ENCODE data around the gene LRP8. TPM values are rescaled to one million over a fixed set of nuclear protein-coding genes. Genes with fewer than 3 reads are reported as not detected.

Gene LRP8
- polyA plus RNA-seq, 6 donors from 2014 or later: 0.21 to 1.5 (median 0.57) TPM; not detected in 1

DNA sequence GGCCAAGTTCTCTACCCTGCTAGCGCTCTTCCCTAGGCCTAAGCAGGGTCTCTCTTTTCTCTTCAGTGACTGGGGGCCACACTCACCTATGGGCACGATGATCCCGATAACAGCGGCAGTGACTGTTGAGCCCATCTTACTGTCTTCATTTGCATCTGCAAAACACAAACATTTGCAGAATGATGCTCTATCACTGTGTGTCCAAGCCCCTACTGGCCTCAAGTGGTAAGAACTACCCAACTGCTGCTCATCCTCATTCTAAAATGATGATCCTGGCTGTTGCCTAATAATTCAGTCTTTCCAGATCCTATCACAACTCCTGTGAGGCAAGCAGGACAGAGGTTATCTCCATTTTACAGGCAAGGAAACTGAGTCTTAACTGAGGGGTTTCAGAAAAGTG lies 72.8 kb downstream of the LRP8 start:
- no peaks in the 10 kb centered on the region for H3K9me3 Mint-ChIP-seq
- H3K4me3 Mint-ChIP-seq: no peak overlapping the region
- H3K27ac Mint-ChIP-seq: peak overlapping the region in 1 of 6 donors; percentile 69
- no peaks in the 10 kb centered on the region for H3K4me1 Mint-ChIP-seq
- no peaks in the 10 kb centered on the region for H3K36me3 Mint-ChIP-seq
- no peak for DNase-seq
- no peak for ATAC-seq (ENCODE audit: low read depth in 2 of 2)
- H3K27me3 Mint-ChIP-seq: no peaks in the 10 kb centered on the region

DNA sequence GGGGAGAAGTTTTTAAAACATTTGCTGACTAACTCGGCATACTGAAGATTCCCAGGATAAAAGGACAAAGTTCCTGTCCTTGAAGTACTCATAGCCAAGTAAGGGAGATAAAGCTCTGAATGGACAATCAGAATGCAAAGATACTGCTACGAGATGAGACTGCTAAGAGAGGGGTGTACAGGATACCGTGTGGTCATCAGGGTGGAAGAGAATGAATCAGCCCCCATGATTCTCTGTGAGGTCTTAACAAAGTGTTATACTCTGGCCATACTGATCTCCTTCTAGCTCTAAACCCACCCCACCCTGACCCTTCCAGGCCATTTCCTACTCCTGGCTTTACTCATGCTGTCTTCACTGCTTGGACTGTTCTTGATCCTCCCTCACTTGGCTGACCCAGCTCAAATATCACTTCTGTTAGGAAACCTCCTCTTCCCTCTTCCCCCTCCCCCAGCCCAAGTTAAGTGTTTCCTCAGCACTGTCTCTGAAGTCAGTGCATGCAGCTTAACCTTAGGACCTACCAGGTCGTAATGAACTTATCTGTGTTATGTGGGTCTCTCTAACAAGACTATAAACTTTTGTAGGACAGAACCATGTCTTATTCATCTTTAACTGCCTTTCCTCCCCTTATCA lies 73.7 kb downstream of the LRP8 start:
- no peaks in the 10 kb centered on the region for H3K4me1 Mint-ChIP-seq
- no peak overlapping the region for H3K4me3 Mint-ChIP-seq
- ATAC-seq (ENCODE audit: low read depth in 2 of 2): no peak
- H3K27ac Mint-ChIP-seq: no peak overlapping the region
- H3K36me3 Mint-ChIP-seq: no peaks in the 10 kb centered on the region
- no peak for DNase-seq
- no peaks in the 10 kb centered on the region for H3K9me3 Mint-ChIP-seq
- no peaks in the 10 kb centered on the region for H3K27me3 Mint-ChIP-seq

DNA sequence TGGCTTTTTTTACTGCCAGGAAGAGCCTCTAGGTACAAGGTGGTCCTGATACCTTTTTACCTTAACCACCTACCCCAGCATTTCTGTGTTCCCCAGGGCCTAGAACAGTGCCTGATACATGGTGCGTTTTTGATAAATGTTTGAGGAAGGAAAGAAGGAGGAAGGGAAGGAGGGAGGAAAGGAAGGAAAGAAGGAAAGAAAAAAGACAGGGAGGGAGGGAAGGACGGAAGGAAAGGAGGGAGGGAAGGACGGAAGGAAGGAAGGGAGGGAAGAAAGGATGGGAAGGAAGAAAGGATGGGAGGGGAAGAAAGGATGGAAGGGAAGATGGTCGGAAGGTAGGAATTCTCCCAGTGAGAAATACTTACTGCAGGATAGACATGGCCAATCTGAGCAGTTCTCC lies 77.5 kb downstream of the LRP8 start:
- H3K27ac Mint-ChIP-seq: no peak overlapping the region
- ATAC-seq (ENCODE audit: low read depth in 2 of 2): no peak
- H3K9me3 Mint-ChIP-seq: no peaks in the 10 kb centered on the region
- peaks cover 12 to 21% (median 13%) of the 10 kb centered on the region in 3 donors for H3K4me1 Mint-ChIP-seq
- no peaks in the 10 kb centered on the region for H3K27me3 Mint-ChIP-seq
- no peaks in the 10 kb centered on the region for H3K36me3 Mint-ChIP-seq
- no peak for DNase-seq
- no peak overlapping the region for H3K4me3 Mint-ChIP-seq

DNA sequence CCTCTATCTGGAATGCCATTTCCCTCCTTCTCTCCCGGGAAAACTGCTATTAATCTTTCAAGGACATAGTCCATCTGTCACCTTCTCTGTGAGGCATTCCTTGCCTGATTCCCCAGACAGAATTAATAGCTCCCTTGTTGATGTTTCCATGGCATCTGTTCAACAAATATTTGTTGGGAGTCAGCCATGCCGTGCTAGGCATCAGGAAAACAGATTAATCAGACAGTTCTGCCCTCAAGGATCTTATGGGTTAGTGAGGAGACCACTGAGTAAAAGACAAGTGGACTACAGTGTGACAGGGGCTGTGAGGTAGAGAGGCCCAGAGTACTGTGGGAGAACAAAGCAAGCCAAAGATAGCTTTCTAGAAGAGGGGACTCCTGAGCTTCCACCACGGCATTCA lies 78.2 kb downstream of the LRP8 start:
- peak overlapping the region in 1 of 6 donors; percentile 62 for H3K27ac Mint-ChIP-seq

DNA sequence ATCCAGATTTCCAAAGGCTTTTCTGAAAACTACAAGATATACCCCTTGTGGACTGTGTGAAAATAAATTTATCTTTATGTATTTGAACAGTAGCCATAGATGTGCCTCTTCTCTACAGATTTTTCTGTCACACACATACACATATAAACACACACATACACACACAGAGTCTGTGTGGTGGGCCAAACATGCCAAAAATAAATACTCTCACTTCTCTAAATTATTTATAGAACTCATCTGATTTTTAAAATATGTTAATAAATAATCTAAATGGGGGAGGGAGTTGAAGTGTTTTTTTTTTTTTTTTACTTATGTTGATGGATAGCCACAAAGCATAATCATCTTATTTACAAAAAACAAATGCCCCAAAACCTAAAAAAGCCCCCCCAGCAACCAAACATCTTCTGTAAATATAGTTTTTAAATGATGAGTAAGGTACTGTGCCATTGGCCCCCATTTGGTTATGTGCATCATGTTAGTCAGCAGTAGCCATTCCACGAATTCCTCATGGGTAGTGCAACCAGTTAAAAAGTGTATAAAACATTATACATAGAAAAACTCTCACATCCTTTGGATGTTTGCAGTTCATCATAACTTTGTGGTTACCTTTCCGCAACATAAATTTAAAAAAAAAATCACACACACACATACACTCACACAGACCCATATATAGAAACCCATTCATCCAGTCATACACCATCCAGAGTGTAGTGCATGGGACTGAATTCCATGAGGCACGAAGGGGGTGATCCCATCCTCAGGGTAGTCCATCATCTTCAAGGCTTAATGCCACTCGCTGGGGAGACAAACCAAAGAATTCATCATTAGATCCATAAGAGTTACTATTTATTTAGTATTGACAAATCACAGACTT lies 81.4 kb downstream of the LRP8 start:
- Mint-ChIP-seq H3K27me3 (no peaks in the 10 kb centered on the region), H3K36me3 (no peaks in the 10 kb centered on the region), H3K4me3 (peak overlapping the region in 6 of 8 donors; percentile 16 to 67 (median 44)), H3K9me3 (no peaks in the 10 kb centered on the region), H3K27ac (peak overlapping the region in 3 of 6 donors; percentile 5 to 81 (median 38)), H3K4me1 (peaks cover 23 to 27% (median 24%) of the 10 kb centered on the region in 3 donors)
- ATAC-seq (ENCODE audit: low read depth in 2 of 2) (peak; percentile 37 to 65), DNase-seq (no peak)

More for the DNA sequence above, 78.2 kb downstream of the LRP8 start:
- no peak for DNase-seq
- Mint-ChIP-seq H3K4me3 (no peak overlapping the region), H3K27me3 (no peaks in the 10 kb centered on the region), H3K36me3 (no peaks in the 10 kb centered on the region), H3K9me3 (no peaks in the 10 kb centered on the region), H3K4me1 (peaks cover 19 to 27% (median 19%) of the 10 kb centered on the region in 3 donors)
- ATAC-seq (ENCODE audit: low read depth in 2 of 2): no peak

DNA sequence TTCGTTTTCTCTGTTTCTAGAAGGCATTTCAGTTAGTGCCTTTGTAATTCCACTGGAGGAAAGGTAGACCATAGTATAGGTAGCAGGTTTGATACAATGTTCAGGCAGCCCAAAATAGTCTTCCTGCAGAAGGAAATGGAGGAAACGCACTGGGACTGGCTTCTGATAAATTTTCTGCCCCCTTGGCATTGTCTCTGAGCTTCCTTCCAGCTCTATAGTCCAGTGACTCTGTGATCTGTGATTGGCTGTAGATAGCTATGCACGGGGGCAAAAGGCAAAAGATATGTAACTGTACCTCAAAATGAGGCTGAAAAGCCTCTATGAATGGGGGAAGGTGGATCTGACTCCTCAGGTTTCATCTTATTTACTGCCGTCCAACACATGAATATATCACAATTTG lies 83.7 kb downstream of the LRP8 start:
- Mint-ChIP-seq H3K27ac (no peak overlapping the region), H3K27me3 (no peaks in the 10 kb centered on the region), H3K9me3 (no peaks in the 10 kb centered on the region), H3K4me3 (peak overlapping the region in 1 of 8 donors; percentile 26), H3K4me1 (peaks cover 23 to 29% (median 25%) of the 10 kb centered on the region in 3 donors), H3K36me3 (no peaks in the 10 kb centered on the region)
- DNase-seq (no peak), ATAC-seq (ENCODE audit: low read depth in 2 of 2) (no peak)

DNA sequence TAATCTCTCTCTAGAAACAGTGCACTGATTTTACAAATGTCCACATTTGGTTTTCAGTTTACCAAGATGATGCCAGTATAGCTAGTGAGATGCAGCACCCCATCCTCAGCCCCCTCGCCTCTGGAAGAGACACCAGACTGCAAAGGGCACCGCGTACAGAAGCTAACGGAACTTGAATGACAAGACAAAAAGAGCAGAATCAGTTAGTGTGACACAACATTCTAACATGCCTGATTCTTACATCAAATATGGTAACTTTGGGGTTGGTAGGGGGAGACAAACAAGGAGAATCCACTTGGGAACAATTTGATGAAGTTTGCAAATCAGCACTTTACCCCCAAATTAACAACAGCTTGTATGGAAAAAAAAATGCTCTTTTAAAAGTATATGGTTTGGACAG lies 85.5 kb downstream of the LRP8 start:
- no peak overlapping the region for H3K27ac Mint-ChIP-seq
- no peaks in the 10 kb centered on the region for H3K9me3 Mint-ChIP-seq
- peaks cover 0 to 12% of the 10 kb centered on the region in 2 donors for H3K36me3 Mint-ChIP-seq
- DNase-seq (no peak), ATAC-seq (ENCODE audit: low read depth in 2 of 2) (no peak)
- H3K27me3 Mint-ChIP-seq: no peaks in the 10 kb centered on the region
- H3K4me3 Mint-ChIP-seq: peak overlapping the region in 1 of 8 donors; percentile 10
- peaks cover 34 to 43% (median 41%) of the 10 kb centered on the region in 3 donors for H3K4me1 Mint-ChIP-seq

DNA sequence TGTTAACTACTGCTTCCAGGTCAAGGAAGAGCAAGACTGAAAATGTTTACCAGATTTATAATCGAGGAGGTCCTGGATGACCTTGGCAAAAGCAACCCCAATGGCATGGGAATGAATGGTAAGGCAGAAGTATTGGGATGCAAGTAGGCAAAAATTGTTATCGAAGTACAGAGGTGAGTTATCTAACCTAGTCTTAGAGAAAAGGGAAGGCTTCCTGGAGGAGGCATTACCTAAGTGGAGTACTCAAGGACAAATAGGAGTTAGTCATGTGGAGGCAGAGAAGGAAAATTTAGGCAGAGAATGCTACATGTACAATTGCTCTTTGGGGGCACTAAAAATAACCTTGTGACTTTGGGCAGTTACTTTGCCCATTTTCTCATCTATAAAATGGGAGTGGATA lies 86.0 kb downstream of the LRP8 start:
- H3K36me3 Mint-ChIP-seq: peaks cover 0 to 14% of the 10 kb centered on the region in 2 donors
- DNase-seq: no peak
- no peaks in the 10 kb centered on the region for H3K27me3 Mint-ChIP-seq
- peaks cover 33 to 44% (median 40%) of the 10 kb centered on the region in 3 donors for H3K4me1 Mint-ChIP-seq
- no peak for ATAC-seq (ENCODE audit: low read depth in 2 of 2)
- H3K4me3 Mint-ChIP-seq: no peak overlapping the region
- H3K9me3 Mint-ChIP-seq: no peaks in the 10 kb centered on the region
- H3K27ac Mint-ChIP-seq: no peak overlapping the region

DNA sequence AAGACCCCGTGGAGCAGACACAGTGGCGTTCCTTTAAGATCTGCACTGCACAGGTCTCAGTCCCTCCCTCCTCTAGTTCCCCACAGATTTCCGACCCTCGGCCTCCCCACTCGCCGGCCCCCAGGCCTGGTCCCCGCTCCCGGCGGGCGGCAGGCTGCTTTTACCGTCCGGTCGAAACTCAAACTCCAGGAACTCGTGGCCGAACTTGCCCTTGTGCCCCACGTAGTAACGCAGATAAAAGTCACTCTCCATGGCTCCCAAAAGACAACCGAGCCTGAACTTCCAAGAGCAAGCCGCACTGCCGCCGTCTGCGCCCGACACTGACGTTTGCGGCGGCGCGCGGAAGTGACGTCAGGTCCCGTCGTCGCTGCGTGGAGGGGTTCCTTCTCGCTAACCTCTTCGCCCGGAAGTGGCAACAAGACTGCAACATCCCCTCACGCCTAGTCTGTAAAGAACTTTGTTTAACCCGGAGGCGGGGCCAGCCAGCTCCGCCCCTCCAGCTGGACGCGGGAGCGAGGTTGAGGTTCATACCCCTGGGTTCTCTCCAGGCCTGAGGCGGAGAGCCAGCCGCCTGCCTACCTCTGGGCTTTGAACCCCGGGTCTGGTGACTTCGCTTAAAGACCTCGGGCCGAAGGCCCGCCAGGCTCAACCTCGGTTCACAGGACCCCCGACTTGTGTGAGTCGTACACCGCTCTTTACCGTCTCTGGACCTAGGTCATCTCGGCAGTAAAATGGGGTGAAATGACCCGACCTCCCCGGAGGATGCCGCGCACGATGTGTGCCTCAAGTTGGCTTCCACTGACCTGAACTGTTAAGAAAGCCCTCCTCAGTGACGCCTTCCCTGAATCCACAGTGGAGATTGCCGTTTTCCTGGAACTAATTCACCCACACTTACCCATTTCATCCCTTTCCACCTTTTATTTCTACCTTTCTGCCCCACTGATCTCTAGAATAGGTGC lies 89.4 kb downstream of the LRP8 start, which contains the start of gene MAGOH:
Gene MAGOH (minus strand): TSS at position 322 of the 959 bp plus-strand sequence. CDS start 70 bp downstream, at position 252.
- ATAC-seq (ENCODE audit: low read depth in 2 of 2): peak; percentile 98 to 99

DNA sequence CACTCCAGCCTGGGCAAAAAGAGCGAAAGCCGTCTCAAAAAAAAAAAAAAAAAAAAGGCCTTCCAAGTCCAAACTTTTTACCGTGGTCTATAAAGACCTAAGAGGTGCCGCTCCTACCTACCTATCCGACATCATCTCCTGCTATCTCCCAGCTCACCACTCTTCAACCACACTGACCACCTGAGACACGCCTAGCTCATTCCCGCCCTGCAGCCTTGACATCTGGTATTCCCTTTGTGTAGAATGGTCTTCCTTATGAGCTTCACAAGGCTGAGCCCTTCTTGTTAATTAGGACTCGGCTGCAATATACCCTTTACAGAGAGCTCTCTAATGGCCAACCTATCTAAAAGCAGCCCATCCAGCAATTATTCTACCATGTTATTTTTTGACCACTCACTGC lies 90.2 kb downstream of the LRP8 start:
- no peaks in the 10 kb centered on the region for H3K27me3 Mint-ChIP-seq
- DNase-seq (no peak), ATAC-seq (ENCODE audit: low read depth in 2 of 2) (no peak)
- H3K9me3 Mint-ChIP-seq: no peaks in the 10 kb centered on the region
- H3K36me3 Mint-ChIP-seq: peaks cover 7 to 29% of the 10 kb centered on the region in 2 donors
- peaks cover 22 to 33% (median 29%) of the 10 kb centered on the region in 3 donors for H3K4me1 Mint-ChIP-seq
- H3K27ac Mint-ChIP-seq: peak overlapping the region in 5 of 6 donors; percentile 81 to 98 (median 98)
- peak overlapping the region; percentile 95 to 100 (median 99) for H3K4me3 Mint-ChIP-seq

More for the DNA sequence above, 89.4 kb downstream of the LRP8 start, which contains the start of gene MAGOH:
- peaks cover 5 to 25% of the 10 kb centered on the region in 2 donors for H3K36me3 Mint-ChIP-seq
- DNase-seq: peak; percentile 92
- H3K27me3 Mint-ChIP-seq: no peaks in the 10 kb centered on the region
- H3K4me3 Mint-ChIP-seq: peak within 1 kb of the TSS; percentile 95 to 100 (median 99)
- H3K4me1 Mint-ChIP-seq: peaks cover 22 to 33% (median 29%) of the 10 kb centered on the region in 3 donors
- H3K9me3 Mint-ChIP-seq: no peaks in the 10 kb centered on the region
- peak within 1 kb of the TSS; percentile 95 to 99 (median 98) for H3K27ac Mint-ChIP-seq

DNA sequence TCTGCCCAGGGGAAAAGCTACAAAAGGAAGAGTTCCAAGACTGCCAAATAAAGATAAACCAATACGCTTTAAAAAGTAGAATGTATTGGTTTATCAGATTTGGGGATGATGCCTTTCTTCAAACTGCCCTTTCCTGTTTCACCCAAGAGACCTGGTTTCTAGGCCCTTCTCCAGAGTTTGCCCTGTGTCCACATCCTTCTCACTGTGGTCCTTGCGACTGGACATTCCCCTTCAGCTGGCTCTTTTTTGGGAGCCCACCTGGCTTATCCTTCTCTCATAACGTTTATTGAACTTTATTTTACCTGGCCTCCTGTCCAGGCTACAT lies 106.9 kb downstream of the LRP8 start:
- peak overlapping the region; percentile 88 to 97 (median 96) for H3K4me3 Mint-ChIP-seq
- DNase-seq (no peak), ATAC-seq (ENCODE audit: low read depth in 2 of 2) (no peak)
- H3K4me1 Mint-ChIP-seq: peaks cover 19 to 27% (median 22%) of the 10 kb centered on the region in 3 donors
- H3K27me3 Mint-ChIP-seq: no peaks in the 10 kb centered on the region
- H3K9me3 Mint-ChIP-seq: no peaks in the 10 kb centered on the region
- peak overlapping the region; percentile 83 to 98 (median 98) for H3K27ac Mint-ChIP-seq
- no peaks in the 10 kb centered on the region for H3K36me3 Mint-ChIP-seq

DNA sequence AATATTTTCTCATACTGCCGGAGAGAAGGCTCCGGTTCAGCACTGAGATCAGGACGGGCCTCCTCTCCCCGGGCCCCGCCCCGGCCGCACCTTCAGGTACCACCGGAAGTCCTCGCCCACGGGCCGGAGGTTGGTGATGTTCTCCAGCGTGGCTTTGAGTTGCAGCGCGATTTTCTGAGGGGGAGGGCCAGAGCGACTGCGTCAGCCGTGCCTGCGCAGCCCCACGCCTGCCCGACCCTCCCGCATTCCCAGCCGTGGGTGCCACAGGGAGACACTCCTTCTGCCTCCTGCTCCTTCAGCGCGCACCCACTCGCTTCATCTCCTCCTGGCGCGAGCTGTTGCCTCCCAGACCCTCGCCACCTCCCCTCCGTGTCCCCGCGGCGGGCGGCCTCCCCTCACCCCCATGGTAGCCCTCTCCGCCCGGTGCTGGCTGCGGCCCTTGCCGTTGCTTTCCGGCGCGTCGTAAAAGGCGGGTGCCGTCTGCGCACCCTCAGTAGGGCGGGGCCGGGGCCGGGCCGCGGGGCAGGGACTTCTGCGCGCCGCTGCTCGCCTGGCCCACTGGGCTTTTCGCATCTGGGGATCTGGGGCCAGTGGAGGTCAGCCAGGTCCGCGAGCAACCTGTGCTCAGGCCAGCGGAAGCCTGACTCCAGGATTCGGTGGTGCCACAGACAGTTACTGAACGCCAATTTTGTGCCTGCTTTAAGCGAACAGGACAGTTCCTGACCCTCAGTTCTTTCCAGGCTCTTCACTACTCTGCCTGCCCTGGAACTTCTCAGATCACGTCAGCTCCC lies 107.5 kb downstream of the LRP8 start, which contains the start of gene CZIB:
Gene CZIB (minus strand): TSS at position 464 of the 791 bp plus-strand sequence. CDS start 59 bp downstream, at position 405.
- H3K27ac Mint-ChIP-seq: peak within 1 kb of the TSS; percentile 96 to 98 (median 98)
- DNase-seq (peak; percentile 95), ATAC-seq (ENCODE audit: low read depth in 2 of 2) (peak; percentile 91)
- H3K27me3 Mint-ChIP-seq: no peaks in the 10 kb centered on the region
- peaks cover 19 to 27% (median 22%) of the 10 kb centered on the region in 3 donors for H3K4me1 Mint-ChIP-seq
- H3K36me3 Mint-ChIP-seq: no peaks in the 10 kb centered on the region
- peak within 1 kb of the TSS; percentile 88 to 97 (median 96) for H3K4me3 Mint-ChIP-seq
- no peaks in the 10 kb centered on the region for H3K9me3 Mint-ChIP-seq
